Type B pancreatic cell (in vitro differentiated cells): ENCODE measurements around the gene SPDYA. TPM values are rescaled to one million over a fixed set of nuclear protein-coding genes. Genes with fewer than 3 reads are reported as not detected.

Experiments
- DNase-seq: peaks from one replicate; pipeline ENCODE4 v3.0.0; 2021; ENCODE audit warnings: mixed read lengths; ENCODE audit not compliant: unreplicated experiment; ENCODE audit errors: extremely low spot score
- H3K27ac Mint-ChIP-seq: 2 replicates; pipeline ENCODE4 v1.8.0; 2021; ENCODE audit warnings: mild to moderate bottlenecking, mixed read lengths
- H3K27me3 Mint-ChIP-seq: 2 replicates; pipeline ENCODE4 v1.8.0; 2021; ENCODE audit warnings: mixed read lengths
- H3K36me3 Mint-ChIP-seq: 2 replicates; pipeline ENCODE4 v1.8.0; 2021; ENCODE audit warnings: mixed read lengths
- H3K4me1 Mint-ChIP-seq: one replicate; pipeline ENCODE4 v1.8.0; 2021; ENCODE audit warnings: mixed read lengths; ENCODE audit not compliant: unreplicated experiment
- H3K4me3 Mint-ChIP-seq: 2 replicates; pipeline ENCODE4 v1.8.0; 2021; ENCODE audit warnings: mild to moderate bottlenecking, mixed read lengths
- H3K9me3 Mint-ChIP-seq: 2 replicates; pipeline ENCODE4 v1.8.0; 2021; ENCODE audit warnings: mixed read lengths
- CTCF ChIP-seq: fragments of 200-600 bp; sonication (generic); conservative IDR thresholded peaks from 2 replicates; pipeline ENCODE4 v1.5.0; 2021; ENCODE audit warnings: antibody characterized with exemption, mild to moderate bottlenecking
- total RNA-seq: library from RNA; stranded (reverse); gene quantifications from 2 replicates; pipeline ENCODE4 v1.2.1, GENCODE V29; 2021; ENCODE audit warnings: low replicate concordance

The SPDYA gene
- total RNA-seq, 1 donor from 2014 or later, result 1.3 TPM

DNA sequence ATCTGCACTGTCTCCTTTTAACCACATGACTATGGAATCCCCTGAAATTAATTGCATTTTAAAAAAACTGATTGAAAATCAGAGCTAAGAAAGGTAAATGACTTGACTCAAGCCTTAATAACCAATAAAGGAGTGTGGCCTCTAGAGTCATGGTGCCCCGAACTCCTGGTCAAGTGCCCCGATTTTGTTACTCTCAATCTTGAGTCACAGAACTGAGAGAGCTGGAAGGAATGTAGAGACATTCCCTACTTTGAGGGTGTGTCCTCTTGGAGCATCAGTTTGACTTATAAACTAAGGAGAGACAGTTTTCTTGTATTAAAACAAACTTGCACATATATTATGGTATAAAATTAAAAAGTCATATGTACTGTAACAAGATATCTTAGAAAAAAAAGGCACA lies 86.3 kb downstream of the SPDYA start:
- H3K27me3 Mint-ChIP-seq, result peaks cover 9% of the 10 kb centered on the region
- H3K4me3 Mint-ChIP-seq, result peak overlapping the region; percentile 100
- H3K9me3 Mint-ChIP-seq, result no peaks in the 10 kb centered on the region
- peaks cover 30% of the 10 kb centered on the region for H3K4me1 Mint-ChIP-seq
- no peak for TF ChIP-seq CTCF
- H3K36me3 Mint-ChIP-seq, result peaks cover 3% of the 10 kb centered on the region
- H3K27ac Mint-ChIP-seq, result peak overlapping the region; percentile 34
- no peak for DNase-seq

DNA sequence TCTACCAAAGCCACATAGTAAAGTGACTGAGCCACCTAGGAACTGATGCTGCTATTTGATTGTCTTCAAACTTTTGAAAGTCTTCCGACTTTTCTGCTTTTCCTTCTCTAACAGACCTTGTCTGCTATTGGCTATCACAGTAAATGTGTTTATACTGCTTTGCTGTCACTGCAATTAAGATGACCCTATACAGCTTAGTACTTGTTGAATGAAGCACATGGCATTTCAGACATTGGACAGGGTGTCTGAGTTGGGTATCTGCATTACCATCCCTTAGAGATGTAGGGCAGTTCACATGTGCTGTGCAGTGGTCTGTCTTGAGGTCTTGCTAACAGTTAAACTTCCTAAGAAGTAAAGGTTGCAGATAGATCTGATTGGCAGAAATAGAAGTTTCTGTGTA lies 87.4 kb downstream of the SPDYA start:
- no peak for DNase-seq
- Mint-ChIP-seq H3K36me3 (peaks cover 9% of the 10 kb centered on the region), H3K27me3 (peaks cover 7% of the 10 kb centered on the region), H3K9me3 (no peaks in the 10 kb centered on the region), H3K4me1 (peaks cover 30% of the 10 kb centered on the region), H3K27ac (no peak overlapping the region), H3K4me3 (no peak overlapping the region)
- no peak for TF ChIP-seq CTCF

Other genes with a start within 250 kb of the SPDYA start
- gene PPP1CB, start 59.0 kb upstream of the SPDYA start, total RNA-seq, result 222 and 227 TPM in 2 replicates
- 16.6 and 20.7 TPM in 2 replicates for gene TRMT61B, start 59.5 kb downstream of the SPDYA start, total RNA-seq
- 57.0 and 66.9 TPM in 2 replicates for gene WDR43, start 83.8 kb downstream of the SPDYA start, total RNA-seq
- gene TOGARAM2, start 170.5 kb downstream of the SPDYA start, total RNA-seq, result 1.6 and 3.6 TPM in 2 replicates